Mesenchymal stem cell (in vitro differentiated cells and primary cell): Measurements from ENCODE around the gene ERC2.

Experiments used
- DNase-seq: peaks from one replicate; pipeline ENCODE4 v3.0.0-alpha.2; 2013
- H2AFZ ChIP-seq: one replicate; pipeline ENCODE4 v1.6.1; 2013; ENCODE audit warnings: low read depth, mild to moderate bottlenecking, control low read depth, inconsistent platforms, low read length, moderate library complexity
- H2AK5ac ChIP-seq: 2 replicates; pipeline ENCODE4 v1.6.1; 2013; ENCODE audit warnings: low read length, moderate library complexity, mild to moderate bottlenecking, inconsistent platforms; ENCODE audit not compliant: severe bottlenecking
- H2BK120ac ChIP-seq: one replicate; pipeline ENCODE4 v1.6.1; 2013; ENCODE audit warnings: low read depth, mild to moderate bottlenecking, inconsistent platforms, low read length, moderate library complexity
- H2BK12ac ChIP-seq, 2 experiments: one replicate each; pipeline ENCODE4 v1.6.1; 2013; ENCODE audit warnings: inconsistent platforms in 2 of 2, low read length in 2 of 2, mild to moderate bottlenecking in 2 of 2, moderate library complexity in 2 of 2, control low read depth in 1 of 2
- H2BK15ac ChIP-seq: one replicate; pipeline ENCODE4 v1.6.1; 2013; ENCODE audit warnings: mild to moderate bottlenecking, low read depth, inconsistent platforms; ENCODE audit not compliant: poor library complexity, severe bottlenecking
- H2BK5ac ChIP-seq: 2 replicates; pipeline ENCODE4 v1.6.1; 2013; ENCODE audit warnings: low read depth, mild to moderate bottlenecking, low read length, control low read depth, inconsistent platforms; ENCODE audit not compliant: poor library complexity, severe bottlenecking
- H3K14ac ChIP-seq, 2 experiments: one replicate each; pipeline ENCODE4 v1.6.1; 2013; ENCODE audit warnings: inconsistent platforms in 2 of 2, low read length in 2 of 2, control low read depth in 1 of 2, mild to moderate bottlenecking in 1 of 2, moderate library complexity in 1 of 2
- H3K18ac ChIP-seq, 2 experiments: one replicate each; pipeline ENCODE4 v1.6.1; 2013; ENCODE audit warnings: inconsistent platforms in 2 of 2, low read length in 2 of 2, control low read depth in 1 of 2, low read depth in 1 of 2, mild to moderate bottlenecking in 1 of 2
- H3K23ac ChIP-seq, 2 experiments: one replicate each; pipeline ENCODE4 v1.6.1; 2013; ENCODE audit warnings: inconsistent platforms in 2 of 2, low read length in 2 of 2, mild to moderate bottlenecking in 2 of 2, moderate library complexity in 2 of 2, control low read depth in 1 of 2
- H3K27ac ChIP-seq: 2 replicates; pipeline ENCODE4 v1.5.1; 2013; ENCODE audit warnings: mild to moderate bottlenecking, moderate library complexity, low read length, control low read depth, inconsistent platforms; ENCODE audit not compliant: poor library complexity, severe bottlenecking
- H3K27me3 ChIP-seq, 2 experiments: 2 replicates each; pipeline versions ENCODE4 v1.6.1 to v1.7.0; 2013; ENCODE audit warnings: low read length in 2 of 2, mild to moderate bottlenecking in 2 of 2, moderate library complexity in 2 of 2, control low read depth in 1 of 2, inconsistent platforms in 1 of 2; ENCODE audit not compliant: control insufficient read depth in 1 of 2, insufficient read depth in 1 of 2
- H3K36me3 ChIP-seq, 2 experiments: 2 replicates each; pipeline versions ENCODE4 v1.6.1 to v1.7.0; 2013; ENCODE audit warnings: low read length in 2 of 2, control low read depth in 1 of 2, inconsistent platforms in 1 of 2, low read depth in 1 of 2, mild to moderate bottlenecking in 1 of 2; ENCODE audit not compliant: insufficient read depth in 2 of 2, control insufficient read depth in 1 of 2
- H3K4ac ChIP-seq, 2 experiments: one replicate each; pipeline ENCODE4 v1.6.1; 2013; ENCODE audit warnings: inconsistent platforms in 2 of 2, low read length in 2 of 2, mild to moderate bottlenecking in 2 of 2, moderate library complexity in 2 of 2, control low read depth in 1 of 2, low read depth in 1 of 2
- H3K4me1 ChIP-seq: 2 replicates; pipeline ENCODE4 v1.6.1; 2013; ENCODE audit warnings: low read depth, low read length, control low read depth; ENCODE audit not compliant: control insufficient read depth, insufficient read depth
- H3K4me2 ChIP-seq: 2 replicates; pipeline ENCODE4 v1.6.1; 2013; ENCODE audit warnings: low read length, mild to moderate bottlenecking, inconsistent platforms; ENCODE audit not compliant: poor library complexity, severe bottlenecking
- H3K4me3 ChIP-seq, 2 experiments: 2 replicates each; pipeline versions ENCODE4 v1.5.1 to v1.7.0; 2013; ENCODE audit warnings: low read length in 2 of 2, mild to moderate bottlenecking in 2 of 2, control low read depth in 1 of 2, low read depth in 1 of 2; ENCODE audit not compliant: insufficient read depth in 1 of 2
- H3K79me1 ChIP-seq: replicated peaks from 2 replicates; pipeline ENCODE4 v1.6.1; 2013; ENCODE audit warnings: mild to moderate bottlenecking, control low read depth, low read length, inconsistent platforms; ENCODE audit not compliant: poor library complexity, severe bottlenecking
- H3K9ac ChIP-seq: 2 replicates; pipeline ENCODE4 v1.7.0; 2013; ENCODE audit warnings: mild to moderate bottlenecking, low read length, moderate library complexity
- H3K9me3 ChIP-seq: 2 replicates; pipeline ENCODE4 v1.7.0; 2013; ENCODE audit warnings: mild to moderate bottlenecking, low read length; ENCODE audit not compliant: control insufficient read depth
- H4K8ac ChIP-seq: one replicate; pipeline ENCODE4 v1.6.1; 2013; ENCODE audit warnings: inconsistent platforms, mild to moderate bottlenecking, low read length, moderate library complexity
- H4K91ac ChIP-seq: one replicate; pipeline ENCODE4 v1.6.1; 2013; ENCODE audit warnings: mild to moderate bottlenecking, low read length, inconsistent platforms
- WGBS: methylation state at CpG from one replicate; pipeline ENCODE4 v1.1.7; 2013; ENCODE audit warnings: mixed read lengths; 5-methylcytosine and 5-hydroxymethylcytosine counted together

ERC2 gene

GRCh38 chr3:55608301-55608937 lies 859.8 kb downstream of the ERC2 start:
- Histone ChIP-seq H2AFZ (no peak overlapping the region), H2BK12ac (no peak overlapping the region), H3K23ac (no peak overlapping the region), H2BK120ac (no peak overlapping the region), H3K27ac (no peak overlapping the region), H3K9ac (no peak overlapping the region), H2BK5ac (no peak overlapping the region), H3K27me3 (peaks cover 0 to 20% of the 10 kb centered on the region in 2 experiments), H3K4me2 (no peak overlapping the region), H3K18ac (no peak overlapping the region), H3K36me3 (no peaks in the 10 kb centered on the region), H3K4me3 (no peak overlapping the region), H4K8ac (no peak overlapping the region), H3K9me3 (peaks cover 2% of the 10 kb centered on the region), H3K4me1 (no peaks in the 10 kb centered on the region), H2BK15ac (no peak overlapping the region), H3K4ac (no peak overlapping the region), H4K91ac (no peak overlapping the region), H3K14ac (no peak overlapping the region), H3K79me1 (no peaks in the 10 kb centered on the region), H2AK5ac (no peak overlapping the region)
- DNase-seq: no peak
- 93% methylated on average over 7 of the region's 8 CpGs for WGBS

GRCh38 chr3:55607844-55608243 lies 860.4 kb downstream of the ERC2 start:
- H2BK12ac ChIP-seq: no peak overlapping the region
- H4K8ac ChIP-seq: no peak overlapping the region
- H2BK5ac ChIP-seq: no peak overlapping the region
- no peak overlapping the region for H3K27ac ChIP-seq
- no peak overlapping the region for H3K4me3 ChIP-seq
- H3K4me2 ChIP-seq: no peak overlapping the region
- H3K36me3 ChIP-seq: no peaks in the 10 kb centered on the region
- peaks cover 2% of the 10 kb centered on the region for H3K9me3 ChIP-seq
- H3K18ac ChIP-seq: no peak overlapping the region
- H3K14ac ChIP-seq: no peak overlapping the region
- DNase-seq: peak; percentile 41
- H3K4ac ChIP-seq: no peak overlapping the region
- no peak overlapping the region for H4K91ac ChIP-seq
- no peak overlapping the region for H3K23ac ChIP-seq
- H2BK120ac ChIP-seq: no peak overlapping the region
- no peak overlapping the region for H2AK5ac ChIP-seq
- H3K27me3 ChIP-seq: peaks cover 0 to 22% of the 10 kb centered on the region in 2 experiments
- H3K9ac ChIP-seq: no peak overlapping the region
- WGBS: 92% methylated on average over 5 of the region's 6 CpGs
- no peak overlapping the region for H2BK15ac ChIP-seq
- H3K79me1 ChIP-seq: no peaks in the 10 kb centered on the region
- H3K4me1 ChIP-seq: no peaks in the 10 kb centered on the region
- no peak overlapping the region for H2AFZ ChIP-seq

- Histone ChIP-seq H3K27me3 (peaks cover 0 to 28% of the 10 kb centered on the region in 2 experiments), H3K9ac (no peak overlapping the region), H2BK15ac (no peak overlapping the region), H3K4me2 (no peak overlapping the region), H4K91ac (no peak overlapping the region), H3K27ac (no peak overlapping the region), H2AFZ (no peak overlapping the region), H3K79me1 (no peaks in the 10 kb centered on the region), H3K4ac (no peak overlapping the region), H2BK5ac (no peak overlapping the region), H3K18ac (no peak overlapping the region), H3K4me1 (no peaks in the 10 kb centered on the region), H3K14ac (no peak overlapping the region), H3K23ac (no peak overlapping the region), H3K36me3 (no peaks in the 10 kb centered on the region), H2BK12ac (no peak overlapping the region), H2BK120ac (no peak overlapping the region), H4K8ac (no peak overlapping the region), H3K4me3 (no peak overlapping the region), H2AK5ac (no peak overlapping the region), H3K9me3 (peaks cover 2% of the 10 kb centered on the region)
- no peak for DNase-seq
- 57% methylated on average over 5 of the region's 5 CpGs for WGBS
Measured at GRCh38 chr3:55607175-55607574, 861.1 kb downstream of the ERC2 start.

GRCh38 chr3:55605443-55606236 lies 862.6 kb downstream of the ERC2 start:
- Histone ChIP-seq H3K9me3 (peaks cover 2% of the 10 kb centered on the region), H3K18ac (no peak overlapping the region), H3K36me3 (no peaks in the 10 kb centered on the region), H3K14ac (no peak overlapping the region), H2BK120ac (no peak overlapping the region), H3K4me3 (no peak overlapping the region), H3K79me1 (no peaks in the 10 kb centered on the region), H2BK12ac (no peak overlapping the region), H3K27me3 (peaks cover 0 to 31% of the 10 kb centered on the region in 2 experiments), H3K27ac (no peak overlapping the region), H4K8ac (no peak overlapping the region), H3K9ac (no peak overlapping the region), H3K4me2 (no peak overlapping the region), H2BK15ac (no peak overlapping the region), H2AFZ (no peak overlapping the region), H2BK5ac (no peak overlapping the region), H3K4ac (no peak overlapping the region), H4K91ac (no peak overlapping the region), H3K4me1 (no peaks in the 10 kb centered on the region), H2AK5ac (no peak overlapping the region), H3K23ac (no peak overlapping the region)
- DNase-seq: no peak
- WGBS: 91% methylated on average over 4 of the region's 4 CpGs
